ENCODE measurements around the gene KCNIP3.
"Not testable (repeated sequence)": the region's sequence is repeated elsewhere in the genome, so short reads cannot be mapped to it uniquely, and the experiment has no call there.

The KCNIP3 gene

GRCh38 chr2:95296880-95297487, at the start of gene KCNIP3:
TSS of gene KCNIP3 (plus strand) at chr2:95297347. CDS start at chr2:95297439, 92 bp downstream.
- DNase-seq: peak in 48 of 58 donors; percentile 20 to 84 (median 60)

DNA sequence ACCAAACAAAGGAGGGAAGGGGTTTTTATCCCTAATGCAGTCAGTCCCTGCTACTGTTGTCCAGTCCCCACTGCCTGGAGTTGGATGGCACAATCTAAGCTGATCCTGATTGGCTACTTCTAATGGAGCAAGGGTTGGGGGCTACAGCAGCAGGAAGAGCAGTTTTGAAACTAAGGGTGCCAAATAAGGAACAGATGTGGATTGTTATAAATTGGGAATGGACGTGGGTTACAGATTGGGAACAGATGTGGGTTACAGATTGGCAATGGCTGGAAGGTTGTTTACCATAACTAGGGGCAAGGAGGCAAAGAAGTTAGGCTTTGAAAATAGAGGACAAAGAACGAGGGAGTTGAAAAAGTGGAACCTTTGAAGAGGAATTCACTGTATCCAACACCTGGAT, 38.9 kb upstream of the KCNIP3 start:
- DNase-seq: no peak

GRCh38 chr2:95260028-95261023, 36.8 kb upstream of the KCNIP3 start:
- DNase-seq: peak in 2 of 58 donors; percentile 12 to 17

GRCh38 chr2:95261602-95262001, 35.5 kb upstream of the KCNIP3 start:
- DNase-seq: no peak

DNA sequence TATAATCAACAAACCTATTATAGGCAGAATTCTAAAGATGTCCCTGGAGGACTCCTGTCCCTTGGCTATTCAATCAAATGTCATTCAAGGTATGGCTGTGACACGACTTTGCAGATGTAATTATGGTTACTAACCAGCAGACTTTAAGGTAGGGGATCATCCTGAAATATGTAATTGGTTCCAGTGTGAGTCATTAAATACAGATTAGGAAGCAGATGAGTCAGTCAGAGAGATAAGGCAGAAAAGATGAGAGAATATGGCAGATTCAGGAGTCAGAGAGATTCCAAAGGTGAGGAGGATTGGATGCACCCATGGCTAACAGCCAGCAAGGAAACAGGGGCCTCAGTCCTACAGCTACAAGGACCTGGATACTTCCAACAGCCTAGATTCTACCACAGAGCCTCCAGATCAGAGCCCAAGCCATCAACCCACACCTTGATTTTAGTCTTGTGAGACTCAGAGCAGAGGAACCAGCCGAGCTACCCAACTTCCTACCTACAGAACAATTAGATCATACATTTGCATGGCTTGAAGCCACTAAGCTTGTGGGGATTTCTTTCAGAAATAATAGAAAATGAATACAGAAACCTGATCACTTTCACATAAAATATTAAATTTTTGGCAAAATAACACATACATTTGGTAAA, 34.1 kb upstream of the KCNIP3 start:
- no peak for DNase-seq

- peak in 40 of 58 donors; percentile 5 to 66 (median 30) for DNase-seq
Measured at GRCh38 chr2:95264624-95265023, 32.5 kb upstream of the KCNIP3 start.

DNA sequence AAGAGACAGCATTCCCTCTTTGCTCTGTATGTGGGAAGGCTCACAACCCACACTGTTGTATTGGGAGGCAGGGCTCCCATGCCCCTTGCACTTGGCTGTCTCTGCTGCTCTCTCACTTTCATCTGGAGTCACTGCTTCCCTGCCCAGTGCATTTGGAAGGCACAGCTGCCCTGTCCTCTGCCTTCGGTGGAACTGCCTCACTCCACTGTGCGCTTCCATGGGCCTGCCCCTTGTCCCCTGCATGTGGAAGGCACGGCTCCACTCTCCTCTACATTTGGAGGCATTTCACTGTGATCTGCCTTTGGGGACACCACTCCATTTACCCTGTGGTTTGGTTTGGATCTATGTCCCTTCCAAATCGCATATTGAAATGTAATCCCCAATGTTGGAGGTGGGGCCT, 32.0 kb upstream of the KCNIP3 start:
- DNase-seq: no peak

GRCh38 chr2:95266781-95267430, 30.2 kb upstream of the KCNIP3 start:
- no peak for DNase-seq

DNA sequence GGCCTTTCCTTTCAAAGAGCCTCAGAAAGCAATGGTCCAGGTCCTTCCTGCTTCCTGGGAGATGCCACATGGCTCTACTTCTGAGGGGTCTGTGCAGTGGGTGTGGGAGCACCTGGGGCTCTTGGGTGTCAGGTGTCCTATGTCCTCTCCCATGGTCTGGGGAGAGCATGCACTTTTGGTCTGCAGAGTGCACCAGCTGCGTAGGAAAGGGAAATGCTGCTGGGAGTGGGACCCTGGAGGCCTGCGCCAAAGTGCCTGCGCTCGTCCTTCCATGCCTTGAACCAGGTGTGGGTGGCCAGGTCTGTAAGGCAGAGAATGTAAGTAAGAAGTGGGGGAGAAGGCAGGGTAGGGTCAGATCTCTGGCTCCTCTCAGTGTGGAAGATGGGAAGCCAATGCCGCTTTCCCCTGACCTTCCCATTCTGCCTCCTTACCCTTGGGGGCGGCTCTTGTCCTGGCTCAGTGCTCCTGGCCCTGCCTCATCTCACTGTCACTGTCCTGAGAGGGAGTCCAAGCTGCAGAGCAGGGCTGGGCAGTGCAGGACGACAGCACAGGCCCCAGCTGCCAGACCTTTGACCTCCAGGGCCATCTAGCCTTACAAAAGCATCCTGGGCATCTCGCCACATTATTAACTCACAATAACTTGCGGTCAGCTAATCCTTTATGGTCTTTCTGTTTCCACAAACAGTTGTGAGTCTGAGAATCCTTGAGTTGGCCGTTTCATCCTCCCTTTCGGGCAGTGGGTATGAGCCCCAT, 29.5 kb upstream of the KCNIP3 start:
- no peak for DNase-seq

- DNase-seq: no peak
Measured at GRCh38 chr2:95268211-95269035, 28.7 kb upstream of the KCNIP3 start.

DNA sequence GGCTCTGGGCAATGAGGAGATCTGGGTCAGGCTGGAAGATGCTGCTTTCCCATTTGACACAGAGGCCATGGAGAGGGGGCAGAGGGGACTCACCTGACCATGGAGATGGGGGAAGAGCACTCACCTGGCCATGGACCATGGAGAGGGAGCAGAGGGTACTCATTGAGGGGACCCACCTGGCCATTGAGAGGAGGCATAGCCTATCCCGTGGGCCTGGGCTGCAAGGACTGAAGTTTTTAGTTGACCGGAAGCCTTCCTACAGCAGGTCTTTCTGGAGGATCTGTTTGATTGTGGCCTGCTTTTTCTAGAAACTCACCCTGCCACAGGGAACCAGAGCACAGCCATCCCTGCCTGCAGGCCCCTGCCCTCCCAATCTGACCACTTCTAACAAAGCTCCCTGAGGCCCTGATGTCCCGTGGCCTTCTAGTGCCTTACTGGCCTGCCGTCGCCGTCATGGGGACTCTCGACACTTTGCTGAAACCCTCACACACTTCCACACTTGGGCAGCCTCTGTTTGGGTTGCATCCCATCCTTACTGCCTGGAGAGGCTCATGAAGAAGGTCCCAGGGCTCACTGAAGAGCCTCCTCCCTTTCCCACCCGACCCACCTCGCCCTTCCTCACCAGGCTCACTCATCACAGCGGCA, 28.0 kb upstream of the KCNIP3 start:
- DNase-seq: no peak

DNA sequence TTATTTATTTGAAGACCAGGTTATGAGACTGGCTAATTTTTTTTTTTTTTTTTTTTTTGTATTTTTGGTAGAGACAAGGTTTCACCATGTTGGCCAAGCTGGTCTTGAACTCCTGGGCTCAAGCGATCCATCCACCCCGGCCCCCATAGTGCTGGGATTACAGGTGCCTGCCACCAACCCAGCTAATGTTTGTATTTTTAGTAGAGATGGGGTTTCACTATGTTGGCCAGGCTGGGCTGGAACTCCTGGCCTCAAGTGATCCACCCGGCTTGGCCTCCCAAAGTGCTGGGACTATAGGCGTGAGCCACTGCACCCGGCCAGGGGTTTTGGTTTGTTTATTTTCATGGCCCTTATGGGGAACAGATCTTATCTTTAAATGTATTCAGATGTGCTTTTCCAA, 27.4 kb upstream of the KCNIP3 start:
- DNase-seq: not testable (repeated sequence)

DNA sequence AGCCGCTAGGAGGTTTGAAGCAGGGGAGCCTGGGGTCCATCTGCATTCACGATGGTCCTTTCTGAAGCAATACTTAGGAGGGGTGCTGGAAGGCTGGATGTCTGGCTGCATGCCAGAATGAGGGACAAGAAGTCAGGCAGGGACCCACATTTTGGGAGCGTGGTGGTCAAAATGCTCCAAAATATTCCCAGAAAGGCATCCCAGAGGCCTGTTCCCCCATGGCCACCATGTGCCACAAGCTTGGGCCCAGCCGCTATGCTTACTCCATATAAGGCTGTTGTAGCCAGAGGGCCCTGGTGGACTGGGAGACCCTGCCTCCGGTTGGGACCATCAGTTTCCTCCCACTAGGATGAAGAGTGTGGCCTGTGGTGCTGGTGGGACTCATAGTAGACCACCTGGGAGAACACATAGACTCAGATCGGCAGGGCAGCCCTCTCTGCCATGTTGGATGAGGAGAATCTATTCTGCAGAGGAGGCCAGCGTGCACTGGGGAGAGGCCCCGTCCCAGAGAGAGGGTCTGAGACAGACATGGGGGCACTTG, 26.5 kb upstream of the KCNIP3 start:
- no peak for DNase-seq

DNA sequence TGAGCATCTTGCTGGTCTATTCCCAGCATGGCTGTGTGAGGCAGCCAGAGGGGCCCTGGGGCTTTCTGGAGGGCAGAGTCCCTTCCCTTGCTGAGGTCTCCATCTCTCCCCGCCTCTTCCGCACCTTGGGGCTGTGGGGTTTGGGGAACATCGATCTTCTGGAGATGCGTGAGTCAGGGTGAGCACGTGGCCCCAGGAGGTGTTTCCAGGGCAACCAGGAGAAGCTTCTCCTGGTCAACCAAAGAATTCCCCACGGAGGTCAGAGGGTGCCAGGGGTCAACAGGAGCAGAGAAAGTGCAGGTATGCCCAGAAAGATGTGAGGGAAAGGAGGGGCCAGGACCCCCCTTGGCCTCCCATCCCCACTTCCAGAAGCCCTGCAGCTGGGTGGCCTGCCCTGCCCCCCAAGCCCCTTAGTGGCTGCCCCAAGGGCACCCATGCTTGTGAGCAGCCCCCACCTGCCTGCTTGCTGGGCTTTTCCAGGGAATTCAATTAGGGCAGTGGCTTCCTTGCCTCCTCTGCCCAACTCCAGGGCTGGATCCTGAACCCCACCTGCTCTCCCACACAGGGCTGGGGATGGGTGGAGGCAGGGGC, 25.7 kb upstream of the KCNIP3 start:
- no peak for DNase-seq

GRCh38 chr2:95272299-95272751, 24.8 kb upstream of the KCNIP3 start:
- DNase-seq: no peak

DNA sequence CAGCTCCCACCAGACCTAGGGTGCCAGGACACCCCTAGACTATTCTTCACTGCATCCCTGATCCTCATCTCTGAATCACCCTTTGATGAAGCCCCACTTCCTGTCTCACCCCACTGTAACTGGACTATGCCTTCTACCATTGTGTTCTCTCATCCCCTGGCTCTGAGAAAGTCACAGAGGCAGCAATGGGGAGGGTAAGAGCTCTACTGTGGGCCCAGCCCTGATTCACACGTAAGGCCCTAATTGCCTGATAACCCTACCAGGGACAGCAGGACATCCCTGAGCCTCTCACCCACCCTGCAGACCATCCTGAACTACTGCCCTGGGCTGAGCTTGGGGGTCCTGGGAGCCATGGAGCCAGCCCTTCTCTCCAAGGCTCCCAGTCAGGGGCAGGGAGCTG, 24.4 kb upstream of the KCNIP3 start:
- no peak for DNase-seq

DNA sequence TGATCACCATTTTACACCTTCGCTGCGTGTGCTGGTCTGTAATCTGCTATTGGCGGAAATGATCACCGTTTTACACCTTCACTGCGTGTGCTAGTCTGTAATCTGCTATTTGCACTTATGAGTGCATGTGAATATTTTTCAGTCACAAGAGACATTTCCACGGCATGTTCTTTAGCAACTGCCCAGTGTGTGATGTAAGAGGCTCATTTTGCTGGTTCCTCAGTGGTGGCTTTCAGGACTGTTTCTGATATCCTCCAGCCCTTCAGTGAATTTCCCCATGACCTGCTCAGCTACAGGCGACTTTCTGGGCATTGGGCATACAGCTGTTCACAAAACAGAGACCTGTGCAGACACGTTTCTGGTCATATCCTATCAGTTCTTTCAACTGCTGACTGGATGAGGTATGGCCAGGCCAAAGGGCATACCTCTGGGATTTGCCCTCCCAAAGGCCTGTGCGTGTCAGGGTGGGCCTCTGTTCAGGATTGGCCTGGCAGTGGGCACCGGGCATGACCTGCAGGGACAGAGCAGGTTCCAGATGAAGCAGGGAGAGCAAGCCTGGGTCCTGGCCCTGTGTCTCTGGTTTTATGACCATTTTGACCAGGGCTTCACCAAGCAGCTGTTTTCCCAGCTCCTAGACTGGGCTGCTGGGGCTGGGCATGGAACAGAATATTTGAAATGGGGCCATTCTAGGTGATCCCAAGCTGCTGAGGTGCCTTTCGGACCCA, 23.4 kb upstream of the KCNIP3 start:
- no peak for DNase-seq

All from anterior cingulate cortex (tissue), 58 donors.